Smooth muscle cell (in vitro differentiated cells): ENCODE data around the gene STAG2. TPM values are rescaled to one million over a fixed set of nuclear protein-coding genes. Genes with fewer than 3 reads are reported as not detected.

Source experiments
- DNase-seq: peaks from one replicate; lab custom pipeline; 2025; ENCODE audit not compliant: unreplicated experiment; lab: John Stamatoyannopoulos, UW
- H2AFZ ChIP-seq: fragments of 200-600 bp; sonication (generic); 2 replicates; pipeline ENCODE4 v1.6.0; 2016; ENCODE audit warnings: antibody characterized with exemption, low read depth, mild to moderate bottlenecking
- H3F3A ChIP-seq: fragments of 200-600 bp; sonication (generic); 2 replicates; pipeline ENCODE4 v1.6.0; 2017; ENCODE audit warnings: antibody characterized with exemption, low read depth
- H3K27ac ChIP-seq: fragments of 200-600 bp; sonication (generic); 2 replicates; pipeline ENCODE4 v1.5.1; 2016; ENCODE audit warnings: low read depth, mild to moderate bottlenecking
- H3K27me3 ChIP-seq: fragments of 200-600 bp; sonication (generic); 2 replicates; pipeline ENCODE4 v1.6.1; 2016; ENCODE audit warnings: low read depth, mild to moderate bottlenecking
- H3K36me3 ChIP-seq: fragments of 200-600 bp; sonication (generic); 2 replicates; pipeline ENCODE4 v1.5.1; 2016; ENCODE audit warnings: low read depth
- H3K4me1 ChIP-seq: fragments of 200-600 bp; sonication (generic); 2 replicates; pipeline ENCODE4 v1.5.1; 2016; ENCODE audit warnings: low read depth
- H3K4me2 ChIP-seq: fragments of 200-600 bp; sonication (generic); 2 replicates; pipeline ENCODE4 v1.6.0; 2016; ENCODE audit warnings: mild to moderate bottlenecking
- H3K4me3 ChIP-seq: fragments of 200-600 bp; sonication (generic); 2 replicates; pipeline ENCODE4 v1.5.1; 2016; ENCODE audit warnings: mild to moderate bottlenecking
- H3K79me2 ChIP-seq: fragments of 200-600 bp; sonication (generic); 2 replicates; pipeline ENCODE4 v1.6.0; 2016; ENCODE audit warnings: low read depth, mild to moderate bottlenecking
- H3K9ac ChIP-seq: fragments of 200-600 bp; sonication (generic); 2 replicates; pipeline ENCODE4 v1.6.0; 2016; ENCODE audit warnings: low read depth
- H3K9me3 ChIP-seq: fragments of 200-600 bp; sonication (generic); replicated peaks from 2 replicates; pipeline ENCODE4 v1.5.1; 2016; ENCODE audit warnings: low read depth
- H4K20me1 ChIP-seq: fragments of 200-600 bp; sonication (generic); 2 replicates; pipeline ENCODE4 v1.6.0; 2016; ENCODE audit warnings: low read depth
- WGBS: methylation state at CpG from one replicate; pipeline ENCODE4 v1.1.7; 2016; ENCODE audit warnings: low lambda C conversion rate; 5-methylcytosine and 5-hydroxymethylcytosine counted together
- polyA plus RNA-seq: library from polyadenylated mRNA; unstranded; fragments of >200 nt; fragmentation: Nextera tagmentation; extraction: Ambion mirVana; gene quantifications from 2 replicates; pipeline ENCODE4 v1.2.1, GENCODE V29; 2016
- total RNA-seq: library from RNA; depleted of rRNA; stranded (reverse); fragments of >200 nt; gene quantifications from 2 replicates; pipeline ENCODE4 v1.2.3, GENCODE V29; 2014
- TF ChIP-seq, protein P1 (sequence below): fragments of 200-600 bp; sonication (generic); IDR thresholded peaks from 2 replicates; pipeline ENCODE4 v1.5.1; 2017; ENCODE audit warnings: borderline replicate concordance, mild to moderate bottlenecking, antibody characterized with exemption; ENCODE audit not compliant: insufficient read depth, poor library complexity, severe bottlenecking

Gene STAG2
- total RNA-seq (62.4 and 68.7 TPM in 2 replicates), polyA plus RNA-seq (14.3 and 14.5 TPM in 2 replicates)

DNA sequence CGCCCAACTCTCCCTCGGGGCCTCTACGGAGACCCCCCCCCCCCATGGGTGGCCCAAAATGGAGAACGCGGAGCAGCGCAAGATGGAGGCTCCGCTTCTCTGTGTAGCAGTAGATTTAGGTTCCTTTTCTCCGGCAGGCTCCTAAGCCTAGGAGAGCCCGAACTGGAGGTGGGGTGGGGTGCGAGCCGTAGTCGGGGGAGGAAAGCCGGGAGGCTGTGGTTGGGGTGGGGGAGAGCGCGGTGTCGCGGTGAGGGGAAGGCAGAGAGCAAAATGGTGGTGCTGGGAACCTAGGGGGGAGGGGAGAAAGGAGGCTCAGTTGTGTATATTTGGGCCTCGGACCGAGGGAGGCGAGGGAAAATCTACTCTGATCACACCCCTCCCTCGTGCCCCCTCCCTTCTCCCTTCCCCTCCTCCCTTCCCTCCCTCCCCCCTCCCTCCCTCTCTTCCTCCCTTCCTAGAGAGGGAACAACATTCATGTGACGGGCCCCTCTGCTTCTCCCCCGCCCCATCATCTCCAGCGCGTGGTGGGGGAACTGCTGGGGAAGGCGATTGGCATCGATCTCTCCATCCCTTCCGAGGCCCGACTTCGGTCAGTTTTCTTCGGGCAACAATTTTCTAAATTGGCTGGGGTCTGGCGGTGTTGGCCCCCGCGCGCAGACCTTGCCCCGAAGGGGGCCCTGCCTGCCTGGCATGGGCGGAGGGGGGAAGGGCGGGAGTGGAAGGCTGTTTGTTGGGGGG lies at the start of gene STAG2:
STAG2 (plus strand) TSS at position 439 of the 738 bp plus-strand sequence. CDS start 60,922 bp downstream, outside the sequence.
- Histone ChIP-seq H3K9ac (peak within 1 kb of the TSS; percentile 98), H3K79me2 (peaks cover 31% of the 10 kb centered on the region), H4K20me1 (peaks cover 27% of the 10 kb centered on the region), H2AFZ (no peak within 1 kb of the TSS), H3K27me3 (no peaks in the 10 kb centered on the region), H3K4me3 (peak within 1 kb of the TSS; percentile 89), H3K27ac (peak within 1 kb of the TSS; percentile 99), H3K9me3 (no peaks in the 10 kb centered on the region), H3K36me3 (no peaks in the 10 kb centered on the region), H3K4me2 (peak within 1 kb of the TSS; percentile 89), H3K4me1 (peaks cover 15% of the 10 kb centered on the region), H3F3A (peaks cover 6% of the 10 kb centered on the region)
- WGBS: 51% methylated on average over 23 of the region's 38 CpGs
- DNase-seq: peak; percentile 22
- TF ChIP-seq, protein P1, sequence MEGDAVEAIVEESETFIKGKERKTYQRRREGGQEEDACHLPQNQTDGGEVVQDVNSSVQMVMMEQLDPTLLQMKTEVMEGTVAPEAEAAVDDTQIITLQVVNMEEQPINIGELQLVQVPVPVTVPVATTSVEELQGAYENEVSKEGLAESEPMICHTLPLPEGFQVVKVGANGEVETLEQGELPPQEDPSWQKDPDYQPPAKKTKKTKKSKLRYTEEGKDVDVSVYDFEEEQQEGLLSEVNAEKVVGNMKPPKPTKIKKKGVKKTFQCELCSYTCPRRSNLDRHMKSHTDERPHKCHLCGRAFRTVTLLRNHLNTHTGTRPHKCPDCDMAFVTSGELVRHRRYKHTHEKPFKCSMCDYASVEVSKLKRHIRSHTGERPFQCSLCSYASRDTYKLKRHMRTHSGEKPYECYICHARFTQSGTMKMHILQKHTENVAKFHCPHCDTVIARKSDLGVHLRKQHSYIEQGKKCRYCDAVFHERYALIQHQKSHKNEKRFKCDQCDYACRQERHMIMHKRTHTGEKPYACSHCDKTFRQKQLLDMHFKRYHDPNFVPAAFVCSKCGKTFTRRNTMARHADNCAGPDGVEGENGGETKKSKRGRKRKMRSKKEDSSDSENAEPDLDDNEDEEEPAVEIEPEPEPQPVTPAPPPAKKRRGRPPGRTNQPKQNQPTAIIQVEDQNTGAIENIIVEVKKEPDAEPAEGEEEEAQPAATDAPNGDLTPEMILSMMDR: no peak

DNA sequence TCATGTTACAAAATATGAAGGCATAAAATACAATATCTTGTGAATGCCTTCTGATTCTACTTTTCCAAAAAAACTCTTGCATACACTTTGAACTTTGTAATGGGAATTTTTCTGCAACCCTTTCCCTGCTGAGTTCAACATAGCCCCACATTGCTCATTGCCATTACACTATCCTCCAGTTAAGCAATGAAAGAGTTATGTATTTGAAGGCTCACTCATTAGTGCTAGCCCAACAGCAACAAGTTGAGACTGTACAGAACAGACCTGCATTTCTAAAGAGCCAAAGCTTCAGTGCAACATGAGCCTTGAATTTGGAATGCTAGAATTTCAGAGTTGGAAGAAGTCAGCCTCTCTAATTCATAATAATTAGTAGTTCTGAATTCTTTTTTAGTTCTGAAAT lies 44.4 kb upstream of the STAG2 start:
- Histone ChIP-seq H3K9ac (no peak overlapping the region), H3K4me3 (no peak overlapping the region), H3K36me3 (no peaks in the 10 kb centered on the region), H3K27ac (no peak overlapping the region), H3K4me1 (no peaks in the 10 kb centered on the region), H3F3A (no peaks in the 10 kb centered on the region), H3K27me3 (no peaks in the 10 kb centered on the region), H4K20me1 (no peaks in the 10 kb centered on the region), H3K9me3 (no peaks in the 10 kb centered on the region), H3K79me2 (no peaks in the 10 kb centered on the region), H3K4me2 (no peak overlapping the region), H2AFZ (no peak overlapping the region)
- TF ChIP-seq, protein P1: no peak
- DNase-seq: no peak

DNA sequence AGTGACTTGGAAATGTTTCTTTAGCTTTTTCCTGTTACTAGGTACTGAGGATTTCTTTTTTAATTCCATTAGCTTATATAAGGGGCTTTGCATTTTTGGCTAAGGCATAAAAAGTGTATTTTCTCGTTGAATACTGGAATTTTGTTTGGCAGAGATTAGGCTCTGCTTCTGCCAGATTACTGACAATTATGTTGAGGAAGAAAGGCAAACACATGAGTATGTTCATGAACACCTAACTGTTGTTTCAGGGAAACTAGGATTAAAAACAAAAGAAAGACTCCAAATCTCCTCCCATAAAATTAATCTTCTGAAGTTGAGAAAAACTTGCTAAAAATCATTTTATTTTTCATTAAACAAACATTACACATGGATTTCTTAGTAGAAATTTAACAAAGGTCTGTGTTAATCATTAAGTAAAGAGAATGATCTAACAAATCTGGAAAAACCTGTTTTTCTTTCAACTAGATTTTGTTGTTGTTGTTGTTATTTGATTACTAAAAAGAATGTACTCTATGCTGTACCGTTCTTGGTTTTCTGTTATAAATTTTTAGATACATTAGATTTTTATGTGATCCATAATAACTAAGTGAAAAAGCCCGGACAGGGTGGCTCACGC lies 43.3 kb upstream of the STAG2 start:
- Histone ChIP-seq H3K4me3 (no peak overlapping the region), H3K27me3 (no peaks in the 10 kb centered on the region), H3K27ac (no peak overlapping the region), H3K36me3 (no peaks in the 10 kb centered on the region), H3K9ac (no peak overlapping the region), H2AFZ (no peak overlapping the region), H3K4me1 (no peaks in the 10 kb centered on the region), H4K20me1 (no peaks in the 10 kb centered on the region), H3K79me2 (no peaks in the 10 kb centered on the region), H3F3A (no peaks in the 10 kb centered on the region), H3K4me2 (no peak overlapping the region), H3K9me3 (no peaks in the 10 kb centered on the region)
- TF ChIP-seq, protein P1: no peak
- WGBS: 75% methylated on average over 4 of the region's 4 CpGs
- no peak for DNase-seq
